Umbilical cord (tissue), 2 donors: ENCODE measurements around the gene TRIM66. TPM values are rescaled to one million over a fixed set of nuclear protein-coding genes. Genes with fewer than 3 reads are reported as not detected.
"Not testable (repeated sequence)": the region's sequence is repeated elsewhere in the genome, so short reads cannot be mapped to it uniquely, and the experiment has no call there.

ENCODE experiments used
- DNase-seq: peaks from one replicate; pipeline ENCODE4 v3.0.0-alpha.2; 2015; ENCODE audit warnings: low spot score
- total RNA-seq: library from RNA; depleted of rRNA; stranded (reverse); fragments of >200 nt; gene quantifications from one replicate; pipeline ENCODE4 v1.2.3, GENCODE V29; 2014; ENCODE audit warnings: low replicate concordance; ENCODE audit not compliant: insufficient read depth

Gene TRIM66
- total RNA-seq, 1 donor from 2014 or later, result 12.3 TPM

DNA sequence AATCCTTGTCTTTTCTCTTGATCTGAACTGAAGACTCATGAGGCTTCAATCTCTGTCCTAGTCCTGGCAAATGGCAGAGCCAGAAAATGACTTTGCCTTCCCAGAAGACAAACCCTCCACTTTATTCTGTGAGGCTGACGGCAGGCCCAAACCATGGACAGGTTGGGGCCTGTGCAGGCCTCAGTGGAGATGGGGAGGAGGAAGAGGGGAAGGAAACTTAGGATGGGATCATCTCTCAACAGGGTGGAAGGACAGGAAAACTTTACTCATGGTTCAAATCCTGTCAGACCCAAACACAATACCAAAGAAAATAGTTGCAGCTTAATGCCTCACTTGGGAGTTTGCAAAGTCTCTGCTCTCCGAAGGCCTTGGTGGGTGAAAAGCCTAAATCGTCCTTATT, 10.0 kb upstream of the TRIM66 start:
- no peak for DNase-seq

DNA sequence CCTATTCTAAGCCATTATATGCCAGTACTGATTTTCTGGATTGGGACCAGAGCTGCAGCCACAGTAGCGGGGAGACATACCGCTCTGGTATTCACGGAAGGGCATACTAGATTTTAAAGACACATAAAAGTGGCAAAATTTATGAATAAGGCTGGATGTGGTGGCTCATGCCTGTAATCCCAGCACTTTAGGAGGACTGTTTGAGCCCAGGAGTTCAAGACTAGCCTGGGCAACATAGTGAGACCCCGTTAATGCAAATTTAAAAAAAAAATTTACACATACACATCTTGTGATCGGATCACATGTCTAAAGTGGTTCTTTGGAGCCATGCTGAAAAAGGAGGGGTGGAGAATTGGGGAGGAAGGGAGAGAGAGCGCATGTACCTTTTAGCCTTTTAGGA, 9.1 kb upstream of the TRIM66 start:
- DNase-seq, result no peak

GRCh38 chr11:8690374-8691342, 8.2 kb upstream of the TRIM66 start:
- DNase-seq, result no peak

- DNase-seq, result no peak
Measured at GRCh38 chr11:8689726-8690255, 7.3 kb upstream of the TRIM66 start.

GRCh38 chr11:8688414-8689362, 6.2 kb upstream of the TRIM66 start:
- peak; percentile 98 for DNase-seq

DNA sequence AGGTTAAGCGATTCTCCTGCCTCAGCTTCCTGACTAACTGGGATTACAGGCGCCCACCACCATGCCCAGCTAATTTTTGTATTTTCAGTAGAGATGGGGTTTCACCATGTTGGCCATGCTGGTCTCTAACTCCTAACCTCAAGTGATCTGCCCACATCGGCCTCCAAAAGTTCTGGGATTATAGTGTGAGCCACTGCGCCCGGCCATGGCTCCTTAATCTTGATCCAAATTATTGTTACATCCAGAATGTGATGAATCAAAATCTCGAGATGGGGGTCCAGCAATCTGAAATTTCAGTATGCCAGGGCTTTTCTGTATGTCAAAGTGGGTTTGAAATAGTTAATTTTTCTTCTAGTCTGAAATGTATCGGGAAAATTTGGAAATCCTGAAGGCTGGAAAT, 3.9 kb upstream of the TRIM66 start:
- DNase-seq, result no peak

DNA sequence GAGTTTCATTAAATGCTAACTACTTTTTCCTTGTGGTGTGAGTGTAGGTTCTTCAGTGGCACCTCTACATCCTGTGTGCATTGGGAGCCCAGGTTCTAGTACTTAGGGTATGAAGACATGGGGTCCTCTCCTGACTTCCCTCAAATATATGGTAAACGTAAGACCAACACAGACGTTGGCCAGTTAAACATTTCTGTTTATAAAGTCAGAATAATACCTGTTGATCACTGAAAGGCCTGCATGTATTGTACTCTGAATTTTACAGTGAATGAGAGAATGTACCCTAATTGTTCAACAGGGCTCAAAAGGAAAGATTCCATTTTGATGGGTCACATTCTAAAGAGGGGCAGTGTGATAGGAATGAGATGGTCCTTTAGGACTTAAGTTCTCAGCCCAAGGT, 3.4 kb upstream of the TRIM66 start:
- no peak for DNase-seq

GRCh38 chr11:8685306-8685705, 2.8 kb upstream of the TRIM66 start:
- no peak for DNase-seq

- no peak for DNase-seq
Measured at GRCh38 chr11:8684600-8685290, 2.3 kb upstream of the TRIM66 start.

DNA sequence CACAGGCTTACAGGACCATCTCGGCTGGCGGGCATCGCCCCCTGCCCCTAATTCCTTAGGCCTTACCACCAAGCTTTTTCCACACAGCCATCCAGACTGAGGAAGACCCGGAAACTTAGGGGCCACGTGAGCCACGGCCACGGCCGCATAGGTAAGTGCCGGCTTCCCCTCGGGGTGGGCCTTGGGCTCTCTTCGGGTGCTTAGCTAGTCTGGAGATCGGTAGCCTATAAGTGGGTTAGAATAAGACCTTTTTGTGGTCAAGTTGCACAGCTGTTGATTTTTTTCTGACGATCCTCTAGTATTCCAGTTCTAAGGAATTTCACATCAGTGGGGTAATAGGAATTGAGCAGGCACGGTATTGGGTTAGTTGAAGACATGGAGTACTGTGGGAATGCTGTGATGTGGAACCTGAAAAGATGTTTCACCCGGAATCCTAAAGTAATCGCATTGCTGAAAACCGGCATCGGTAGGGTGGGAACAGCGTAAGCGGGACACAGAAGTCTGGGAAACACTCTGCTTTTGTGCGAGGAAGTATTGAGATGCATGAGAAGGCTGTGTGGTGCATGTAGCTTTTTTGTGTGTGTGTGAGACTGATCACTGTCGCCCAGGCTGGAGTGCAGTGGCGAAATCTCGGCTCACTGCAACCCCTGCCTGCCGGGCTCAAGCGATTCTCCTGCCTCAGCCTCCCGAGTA, 796 bp upstream of the TRIM66 start:
- no peak for DNase-seq

- no peak for DNase-seq
Measured at GRCh38 chr11:8681837-8682302, 595 bp downstream of the TRIM66 start.

DNA sequence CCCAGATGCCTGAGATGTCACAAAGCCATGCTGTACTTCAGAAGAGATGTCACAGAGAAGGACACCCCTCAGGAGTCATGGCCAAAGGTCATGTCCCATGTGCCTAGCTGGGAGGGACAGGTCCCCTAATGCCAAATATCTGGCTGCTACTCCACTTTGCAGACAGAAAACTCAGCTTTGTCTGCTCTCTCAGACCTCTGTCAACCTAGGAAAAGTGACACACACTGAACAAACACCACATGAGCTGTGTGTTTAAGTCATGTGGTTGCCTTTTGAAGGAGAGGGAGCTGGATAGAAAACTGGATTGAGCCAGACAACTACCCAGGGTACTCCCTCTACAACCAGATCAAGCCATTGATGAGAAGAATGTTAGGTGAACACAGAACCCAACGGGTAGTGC, 3.5 kb downstream of the TRIM66 start:
- DNase-seq, result no peak

DNA sequence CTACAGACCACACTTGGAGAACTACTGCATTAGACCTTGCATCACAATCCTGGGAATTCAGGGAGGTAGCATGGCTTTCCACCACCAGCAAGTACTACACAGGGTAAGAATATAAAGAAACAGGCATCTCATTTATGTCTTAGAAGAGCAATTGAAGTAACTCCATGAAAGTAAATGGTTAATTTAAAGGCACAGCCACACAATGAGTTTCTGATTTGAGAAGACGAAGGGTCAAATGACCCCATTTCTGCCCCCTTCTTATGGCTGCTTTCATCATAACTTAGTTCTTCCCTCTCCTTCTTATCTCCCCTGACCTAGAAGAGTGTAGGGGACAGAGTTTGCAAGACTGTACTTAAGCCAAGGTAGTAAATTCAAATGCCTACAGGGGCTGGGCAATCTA, 6.0 kb downstream of the TRIM66 start:
- no peak for DNase-seq

GRCh38 chr11:8674859-8675258, 7.6 kb downstream of the TRIM66 start:
- no peak for DNase-seq

- DNase-seq, result no peak
Measured at GRCh38 chr11:8672346-8672745, 10.1 kb downstream of the TRIM66 start.

DNA sequence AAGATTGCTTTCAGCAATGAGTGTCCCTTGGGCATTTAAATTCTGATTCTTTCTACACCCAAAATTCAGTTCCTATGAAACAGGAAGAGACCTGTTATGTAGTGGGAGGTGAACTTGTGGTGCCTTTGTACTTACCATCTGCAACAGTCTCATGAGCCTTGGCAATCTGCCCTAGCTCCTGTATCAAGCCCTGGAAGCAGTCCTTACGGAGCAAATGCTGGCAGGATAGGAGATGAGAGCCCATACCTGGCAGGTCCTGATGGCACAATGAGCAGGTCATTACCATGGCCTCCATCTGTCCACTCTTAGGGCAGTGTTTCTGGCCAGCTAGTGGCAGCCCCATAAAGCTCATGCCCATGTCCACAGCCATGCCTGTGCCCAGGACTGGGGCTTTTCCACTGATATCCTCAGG, 10.8 kb downstream of the TRIM66 start:
- no peak for DNase-seq

GRCh38 chr11:8671193-8671612, 11.3 kb downstream of the TRIM66 start:
- peak; percentile 98 for DNase-seq

DNA sequence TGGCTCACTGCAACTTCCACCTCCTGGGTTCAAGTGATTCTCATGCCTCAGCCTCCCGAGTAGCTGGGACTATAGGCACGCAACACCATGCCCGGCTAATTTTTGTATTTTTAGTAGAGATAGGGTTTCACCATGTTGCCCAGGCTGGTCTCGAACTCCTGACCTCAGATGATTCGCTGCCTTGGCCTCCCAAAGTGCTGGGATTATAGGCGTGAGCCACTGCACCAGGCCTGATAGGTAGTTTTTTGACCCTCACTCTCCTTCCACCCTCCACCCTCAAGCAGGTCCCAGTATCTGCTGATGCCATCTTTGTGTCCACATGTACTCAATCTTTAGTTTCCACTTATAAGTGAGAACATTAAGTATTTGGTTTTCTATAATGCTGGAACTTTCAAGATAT, 12.4 kb downstream of the TRIM66 start:
- DNase-seq, result not testable (repeated sequence)

DNA sequence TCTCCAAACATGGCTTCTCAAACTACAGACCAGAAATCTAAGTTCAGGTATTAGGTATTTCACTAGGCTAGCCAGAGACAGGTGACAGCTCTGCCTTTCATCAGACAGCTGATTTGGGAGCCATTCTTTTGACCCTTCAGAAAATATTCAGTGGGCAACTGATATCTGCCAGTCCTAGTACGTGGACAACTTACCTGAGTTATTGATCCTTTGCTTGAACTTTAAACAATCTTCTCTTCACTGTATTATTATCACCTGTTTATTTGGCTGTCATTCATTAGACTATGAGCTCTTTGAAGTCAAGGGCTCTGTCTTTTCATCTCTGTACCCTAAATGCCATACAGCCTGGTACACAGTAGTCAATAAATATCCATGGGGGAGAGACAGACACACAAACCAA, 17.2 kb downstream of the TRIM66 start:
- DNase-seq, result no peak

GRCh38 chr11:8661001-8661795, 21.3 kb downstream of the TRIM66 start:
- DNase-seq, result no peak
